WERI-Rb-1 (cell line): Measurements from ENCODE around the gene TRERF1.

Experiments used
- DNase-seq: peaks from one replicate; pipeline ENCODE4 v3.0.0-alpha.2; 2020
- H3K27ac ChIP-seq: fragments of 250-450 bp; sonication (Bioruptor Pico); 2 replicates; pipeline ENCODE4 v1.5.1; 2020; ENCODE audit warnings: mild to moderate bottlenecking, moderate library complexity
- H3K27me3 ChIP-seq: fragments of 250-450 bp; sonication (Bioruptor Pico); 2 replicates; pipeline ENCODE4 v1.5.1; 2021; ENCODE audit warnings: mild to moderate bottlenecking, low read depth, moderate library complexity; ENCODE audit not compliant: insufficient read depth, severe bottlenecking
- H3K36me3 ChIP-seq: fragments of 250-450 bp; sonication (Bioruptor Pico); 2 replicates; pipeline ENCODE4 v1.5.1; 2020; ENCODE audit warnings: mild to moderate bottlenecking, moderate library complexity
- H3K4me3 ChIP-seq: 2 replicates; pipeline ENCODE4 v1.5.1; 2011; ENCODE audit warnings: low read depth, mild to moderate bottlenecking, control low read depth, low read length
- H3K9me3 ChIP-seq: fragments of 250-450 bp; sonication (Bioruptor Pico); 2 replicates; pipeline ENCODE4 v1.5.1; 2021; ENCODE audit warnings: mild to moderate bottlenecking, moderate library complexity; ENCODE audit not compliant: severe bottlenecking
- CTCF ChIP-seq: IDR thresholded peaks from 2 replicates; pipeline ENCODE4 v1.5.1; 2011; ENCODE audit warnings: low read depth, mild to moderate bottlenecking, control low read depth, inconsistent platforms, low read length

TRERF1 gene

DNA sequence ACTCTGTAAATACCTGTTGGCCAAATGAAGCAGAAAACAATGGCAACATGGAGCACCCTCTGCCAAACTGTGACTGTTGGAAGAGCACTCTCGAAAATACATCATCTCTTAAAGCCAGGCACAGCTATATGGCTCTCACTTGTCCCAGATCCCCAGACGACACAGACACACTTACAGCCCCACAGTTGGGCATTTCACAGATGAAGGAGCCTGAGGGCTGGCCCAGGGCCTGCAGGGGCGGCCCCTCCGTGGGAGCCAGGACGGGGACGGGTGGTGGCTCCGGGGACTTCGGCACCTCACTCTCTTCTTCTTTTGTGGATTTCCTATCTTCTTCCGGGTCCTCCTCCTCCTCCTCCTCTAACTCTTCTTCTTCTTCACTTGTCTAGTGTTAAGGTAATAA is 215.7 kb downstream of the TRERF1 start:
- Histone ChIP-seq H3K4me3 (no peak overlapping the region), H3K9me3 (no peaks in the 10 kb centered on the region), H3K36me3 (peaks cover 18% of the 10 kb centered on the region), H3K27ac (no peak overlapping the region), H3K27me3 (no peaks in the 10 kb centered on the region)
- no peak for TF ChIP-seq CTCF
- no peak for DNase-seq

DNA sequence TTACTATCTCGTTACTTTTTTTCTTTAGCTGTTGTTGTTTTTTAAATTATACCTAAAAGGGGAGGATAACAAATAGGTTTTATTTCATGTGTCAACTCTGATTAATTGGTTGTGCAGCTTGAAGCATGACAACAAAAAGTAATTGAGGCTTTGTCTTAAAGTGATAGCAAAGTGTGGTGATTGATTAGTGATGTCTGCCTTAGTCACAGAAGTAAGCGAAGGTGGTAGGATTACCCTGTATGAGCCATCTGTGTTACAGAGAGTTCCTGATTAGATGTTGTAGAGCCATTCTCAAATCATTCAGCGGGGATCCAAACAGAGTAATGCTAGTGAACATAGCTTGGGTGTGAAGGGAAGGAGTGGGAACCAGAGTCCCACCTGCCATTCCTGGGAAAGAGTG is 219.7 kb downstream of the TRERF1 start:
- Histone ChIP-seq H3K27ac (no peak overlapping the region), H3K36me3 (peaks cover 9% of the 10 kb centered on the region), H3K27me3 (no peaks in the 10 kb centered on the region), H3K4me3 (no peak overlapping the region), H3K9me3 (no peaks in the 10 kb centered on the region)
- no peak for DNase-seq
- no peak for TF ChIP-seq CTCF

- Histone ChIP-seq H3K27ac (no peak overlapping the region), H3K27me3 (no peaks in the 10 kb centered on the region), H3K36me3 (peaks cover 9% of the 10 kb centered on the region), H3K9me3 (no peaks in the 10 kb centered on the region), H3K4me3 (no peak overlapping the region)
- DNase-seq = no peak
- TF ChIP-seq CTCF = peak; percentile 57
Observed at GRCh38 chr6:42230345-42231321, 221.1 kb downstream of the TRERF1 start.

- H3K9me3 ChIP-seq = no peaks in the 10 kb centered on the region
- no peak for DNase-seq
- H3K36me3 ChIP-seq = peaks cover 9% of the 10 kb centered on the region
- H3K27ac ChIP-seq = no peak overlapping the region
- no peaks in the 10 kb centered on the region for H3K27me3 ChIP-seq
- TF ChIP-seq CTCF = no peak
- H3K4me3 ChIP-seq = no peak overlapping the region
Observed at GRCh38 chr6:42229506-42230119, 222.1 kb downstream of the TRERF1 start.

DNA sequence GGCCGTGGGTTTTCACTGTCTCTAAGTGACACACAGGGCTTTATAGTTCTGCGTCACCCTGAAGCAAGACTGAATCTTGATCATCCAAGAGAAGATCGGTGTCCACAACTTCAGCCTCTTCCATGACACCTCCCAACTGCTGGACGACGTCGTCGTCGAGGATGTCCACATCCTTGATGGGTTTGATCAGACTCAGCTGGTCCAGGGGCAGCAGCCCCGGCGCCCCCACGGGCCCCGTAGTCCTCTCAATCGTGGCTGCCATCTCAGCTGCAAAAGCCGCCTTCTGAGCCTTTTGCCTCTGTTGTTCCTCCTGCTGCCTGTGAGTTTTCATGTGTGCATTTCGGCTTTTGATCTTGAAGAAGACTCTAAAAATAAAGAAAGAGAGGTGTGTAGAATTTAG is 223.4 kb downstream of the TRERF1 start:
- Histone ChIP-seq H3K27me3 (no peaks in the 10 kb centered on the region), H3K4me3 (no peak overlapping the region), H3K9me3 (no peaks in the 10 kb centered on the region), H3K27ac (no peak overlapping the region), H3K36me3 (peaks cover 9% of the 10 kb centered on the region)
- no peak for DNase-seq
- no peak for TF ChIP-seq CTCF
